GM18505 (cell line): ENCODE results near the gene OR6N2.

Source experiments
- ATAC-seq: cut with Tn5 transposase; IDR thresholded peaks from one replicate; pipeline ENCODE4 v1.9.1; 2021; ENCODE audit not compliant: unreplicated experiment
- POLR2A ChIP-seq: IDR thresholded peaks from 4 replicates; pipeline ENCODE4 v1.6.1; 2011; ENCODE audit warnings: borderline replicate concordance; ENCODE audit not compliant: insufficient read depth, insufficient read length; ENCODE audit errors: extremely low read depth

OR6N2 gene

GRCh38 chr1:158803678-158804077 lies 22.7 kb upstream of the OR6N2 start:
- no peak for TF ChIP-seq POLR2A
- ATAC-seq, result no peak

DNA sequence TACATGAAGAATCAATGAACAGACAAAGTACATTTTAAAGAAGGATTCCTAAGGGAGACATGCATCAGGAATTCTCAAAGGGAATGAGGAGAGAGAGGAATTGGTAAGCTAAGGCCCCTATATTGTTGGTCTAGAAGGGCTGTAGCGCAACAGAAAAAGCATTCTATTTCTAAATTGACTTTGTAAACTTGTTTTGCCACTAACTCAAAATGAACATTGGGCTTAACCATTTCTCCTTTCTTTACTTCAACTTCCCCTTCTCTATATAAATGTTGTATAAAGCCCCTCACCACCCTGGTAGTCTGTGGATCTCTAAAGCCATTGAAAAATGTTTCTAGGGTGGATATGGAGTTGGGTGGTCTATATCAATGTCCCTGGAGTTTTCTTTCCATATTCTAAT lies 20.4 kb upstream of the OR6N2 start:
- TF ChIP-seq POLR2A, result no peak
- no peak for ATAC-seq

- no peak for ATAC-seq
Observed at GRCh38 chr1:158800526-158800925, 19.5 kb upstream of the OR6N2 start.

GRCh38 chr1:158799689-158800088 lies 18.7 kb upstream of the OR6N2 start:
- ATAC-seq, result no peak
- no peak for TF ChIP-seq POLR2A

More at GRCh38 chr1:158800526-158800925, 19.5 kb upstream of the OR6N2 start:
- TF ChIP-seq POLR2A, result no peak

DNA sequence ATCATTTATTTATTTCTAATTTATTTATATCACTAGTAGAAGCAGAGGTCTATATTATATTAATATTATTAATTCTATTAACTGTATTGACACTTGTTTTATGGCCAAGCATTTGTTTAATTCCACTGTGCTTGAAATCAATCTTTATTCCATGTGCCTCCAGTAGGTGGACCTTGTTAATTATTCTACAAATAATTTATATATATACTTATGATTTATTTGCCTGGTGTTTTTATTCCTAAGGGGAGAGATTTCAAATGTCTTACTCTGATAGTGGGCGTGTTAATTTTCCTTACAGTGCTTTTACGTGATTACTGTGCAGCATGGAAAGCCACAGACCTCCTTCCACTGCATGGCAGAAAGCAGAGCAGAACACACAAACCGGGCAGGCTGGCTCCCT lies 17.5 kb upstream of the OR6N2 start:
- ATAC-seq, result no peak
- TF ChIP-seq POLR2A, result no peak

DNA sequence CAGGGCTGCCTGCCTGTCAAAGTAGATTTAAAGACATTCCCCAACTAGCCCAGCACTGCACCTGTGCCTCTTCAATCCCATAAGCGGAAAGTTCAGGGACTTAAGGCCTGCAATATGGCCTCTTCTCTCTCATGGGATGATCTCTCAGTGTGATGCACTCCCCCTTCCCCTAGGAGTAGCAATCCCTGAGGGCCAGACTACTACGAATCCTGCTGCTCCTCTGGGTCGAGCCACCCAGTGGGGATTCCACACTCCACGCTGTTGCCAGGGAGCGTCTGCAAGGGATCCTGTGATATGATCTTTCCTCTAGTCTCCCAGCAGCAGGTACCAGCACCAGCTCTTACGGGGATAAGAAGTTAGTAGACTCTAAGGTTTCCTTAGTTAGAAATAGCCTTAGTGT lies 13.2 kb upstream of the OR6N2 start:
- no peak for TF ChIP-seq POLR2A
- ATAC-seq, result no peak

DNA sequence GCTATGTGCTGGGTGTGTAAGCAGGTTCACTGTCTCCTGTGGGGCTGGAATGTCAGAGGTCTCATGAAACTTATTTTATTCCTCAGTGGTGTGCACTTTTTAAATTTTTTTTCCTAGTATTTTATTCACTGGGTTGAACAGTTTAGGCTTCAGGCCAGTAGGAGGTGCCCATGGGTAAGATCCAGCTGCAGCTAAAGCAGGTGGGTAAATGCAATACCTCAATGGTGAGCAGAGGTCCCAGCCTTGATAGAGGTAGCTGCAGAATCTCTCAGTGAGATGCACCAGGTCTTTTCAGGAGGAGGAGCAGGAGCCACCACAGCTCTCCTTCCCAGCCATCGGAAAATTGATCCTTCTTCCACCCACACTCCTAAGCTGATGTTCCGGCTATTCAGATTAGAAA lies 12.6 kb upstream of the OR6N2 start:
- TF ChIP-seq POLR2A, result no peak
- no peak for ATAC-seq

DNA sequence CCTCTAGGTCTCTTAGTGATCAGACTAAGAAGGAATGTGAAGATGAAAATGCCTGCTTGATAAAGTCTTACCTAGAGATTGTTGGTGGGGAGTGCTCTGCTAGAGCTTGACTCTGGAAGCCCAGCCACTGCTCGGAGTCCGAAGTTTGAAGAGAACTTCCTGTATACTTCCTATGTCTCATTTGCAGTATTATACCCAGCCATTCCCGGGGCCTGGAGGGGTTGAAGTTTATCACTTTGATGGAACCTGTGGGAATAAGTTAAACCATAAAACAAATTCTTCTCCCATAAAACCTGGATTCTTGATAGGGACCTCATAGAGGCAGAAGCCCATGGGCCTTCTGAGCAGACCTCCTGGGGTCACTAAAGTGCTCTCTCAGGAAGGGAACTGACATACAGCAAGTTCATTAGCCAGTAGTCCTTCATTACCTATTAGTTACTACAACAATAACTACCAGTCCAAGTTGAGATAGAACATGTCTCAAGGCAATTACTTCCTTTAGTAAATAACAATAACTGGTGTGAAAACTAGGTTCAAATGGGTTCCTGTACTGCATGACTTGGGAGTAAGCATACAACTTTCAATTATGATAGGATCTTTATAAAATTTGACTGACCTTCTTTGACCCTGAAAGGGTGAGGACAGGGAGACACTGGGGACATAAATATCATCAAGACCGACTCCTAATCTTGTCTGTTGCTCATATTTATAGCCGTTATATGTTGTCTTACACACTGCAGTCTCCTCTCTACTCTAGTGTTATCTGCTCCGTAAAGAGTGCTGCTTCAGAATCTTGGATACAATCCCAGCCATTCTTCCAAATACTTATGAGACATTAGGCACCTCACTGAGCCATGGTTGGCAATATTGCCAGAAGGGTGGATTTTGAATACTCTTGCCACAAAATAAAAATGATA lies 8.8 kb downstream of the OR6N2 start, which contains the start of gene OR6N1:
Gene OR6N1 (minus strand): TSS at position 246 of the 917 bp plus-strand sequence. CDS start 5,513 bp downstream, outside the sequence.
- no peak for ATAC-seq
- no peak for TF ChIP-seq POLR2A

- TF ChIP-seq POLR2A, result no peak
Observed at GRCh38 chr1:158754420-158754819, 26.6 kb downstream of the OR6N2 start, which contains the start of gene OR6K6. Gene OR6K6 (plus strand): TSS chr1:158754720. CDS start chr1:158754888, 168 bp downstream.

GRCh38 chr1:158752155-158752712 lies 28.8 kb downstream of the OR6N2 start:
- TF ChIP-seq POLR2A, result no peak
- ATAC-seq, result no peak

More at GRCh38 chr1:158754420-158754819, 26.6 kb downstream of the OR6N2 start, which contains the start of gene OR6K6:
- ATAC-seq, result no peak

GRCh38 chr1:158735848-158736247 lies 45.2 kb downstream of the OR6N2 start:
- ATAC-seq, result no peak
- no peak for TF ChIP-seq POLR2A

GRCh38 chr1:158732524-158732923 lies 48.5 kb downstream of the OR6N2 start:
- no peak for ATAC-seq
- TF ChIP-seq POLR2A, result no peak

DNA sequence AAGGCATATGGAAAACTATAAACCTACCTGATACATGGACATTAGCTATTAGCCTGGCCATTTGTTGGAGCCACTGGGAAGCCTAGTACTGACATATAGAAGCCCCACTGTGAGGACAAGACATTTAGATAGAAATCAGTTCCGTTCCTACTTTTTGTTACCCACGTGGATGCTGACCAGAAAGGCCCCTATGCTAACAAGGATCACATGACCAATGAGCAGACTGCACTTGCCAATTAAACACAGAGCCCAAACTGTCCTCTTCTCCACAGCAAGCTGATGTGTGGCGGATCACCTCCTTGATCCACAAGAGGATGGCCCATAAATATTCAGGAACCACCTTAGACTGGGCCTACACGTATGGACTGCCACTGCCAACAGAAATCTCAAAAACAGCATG lies 49.3 kb downstream of the OR6N2 start:
- ATAC-seq, result no peak
- TF ChIP-seq POLR2A, result no peak

- TF ChIP-seq POLR2A, result no peak
- ATAC-seq, result no peak
Observed at GRCh38 chr1:158730453-158730852, 50.6 kb downstream of the OR6N2 start.
